T follicular helper cell (primary cell): ENCODE results near the gene CRYGS.

ENCODE experiments used
- DNase-seq: peaks from one replicate; pipeline ENCODE4 v3.0.0-alpha.2; 2020; ENCODE audit warnings: low read depth

The CRYGS gene

GRCh38 chr3:186493525-186494255 lies 50.5 kb downstream of the CRYGS start:
- no peak for DNase-seq

DNA sequence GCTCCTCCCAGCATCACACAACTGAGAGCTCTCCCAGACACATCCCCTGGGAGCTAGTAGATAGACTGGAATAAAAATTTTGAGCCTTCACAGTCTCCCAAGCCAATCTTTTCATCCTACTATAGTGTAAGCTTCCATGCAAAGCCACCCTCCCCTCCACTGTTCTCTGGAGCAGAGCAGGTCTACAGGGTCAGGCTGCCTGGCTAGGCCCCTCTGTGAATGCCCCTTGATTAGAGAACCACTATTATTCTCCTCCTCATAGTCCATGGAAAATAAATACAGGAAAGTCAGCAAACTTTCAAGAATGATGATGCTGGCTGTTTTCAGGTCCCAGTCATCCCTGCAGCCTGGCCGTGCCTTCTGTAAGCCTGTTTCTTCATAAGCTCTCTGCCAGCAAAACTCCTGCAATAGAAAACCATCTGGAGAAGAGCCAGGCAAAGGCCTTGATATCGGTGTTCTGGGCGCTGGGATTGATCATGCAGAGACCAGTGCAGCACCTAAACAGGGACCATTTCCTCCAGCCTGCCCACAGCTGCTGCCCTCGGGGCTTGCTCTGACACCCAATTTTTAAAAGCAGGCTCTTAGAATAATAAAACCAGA lies 51.7 kb downstream of the CRYGS start:
- no peak for DNase-seq

DNA sequence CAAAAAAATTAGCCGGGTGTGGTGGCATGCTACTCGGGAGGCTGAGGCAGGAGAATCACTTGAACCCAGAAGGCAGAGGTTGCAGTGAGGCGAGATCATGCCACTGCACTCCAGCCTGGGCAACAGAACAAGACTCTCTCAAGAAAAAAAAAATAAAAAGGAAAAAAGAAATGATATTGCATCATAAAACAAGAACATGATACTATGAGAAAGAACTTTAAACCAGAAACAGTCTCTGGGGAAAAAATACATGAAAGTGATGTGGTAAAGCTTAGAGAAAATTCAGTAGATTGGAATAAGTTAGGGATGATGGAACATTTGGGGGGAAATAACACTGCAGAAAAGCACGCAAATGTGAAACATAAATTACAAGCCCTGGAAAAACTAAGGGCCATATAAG lies 54.7 kb downstream of the CRYGS start:
- DNase-seq, result no peak
